Thyroid gland (tissue), 4 donors: ENCODE results near the gene FH.

Source experiments
- CTCF ChIP-seq, 6 experiments: fragments of 200-600 bp in 3 of 6; fragments of 450-650 bp in 3 of 6; sonication (generic) in 3 of 6; IDR thresholded peaks; one replicate each; pipeline ENCODE4 v1.5.1; 2016 to 2019; ENCODE audit warnings: antibody characterized with exemption in 6 of 6, mild to moderate bottlenecking in 2 of 6, inconsistent platforms in 1 of 6, moderate library complexity in 1 of 6
- POLR2A ChIP-seq, 2 donors: fragments of 450-650 bp; IDR thresholded peaks; one replicate each; pipeline ENCODE4 v1.6.1; 2017; ENCODE audit warnings: antibody characterized with exemption in 2 of 2, mild to moderate bottlenecking in 2 of 2, moderate library complexity in 1 of 2

- TF ChIP-seq CTCF (IDR thresholded peaks at IDR 0.05) (no peak), POLR2A (IDR thresholded peaks at IDR 0.05) (no peak)
Measured at GRCh38 chr1:241499910-241500309, 19.6 kb downstream of the FH start.
